MG63 (cell line): ENCODE measurements around the gene CDIP1. TPM values are rescaled to one million over a fixed set of nuclear protein-coding genes. Genes with fewer than 3 reads are reported as not detected.

ENCODE experiments used
- DNase-seq: peaks from one replicate; pipeline ENCODE4 v3.0.0-alpha.2; 2020
- H3K27me3 ChIP-seq: fragments of 250-450 bp; sonication (Bioruptor Pico); 2 replicates; pipeline ENCODE4 v1.5.1; 2020; ENCODE audit warnings: mild to moderate bottlenecking, moderate library complexity
- H3K36me3 ChIP-seq: fragments of 250-450 bp; sonication (Bioruptor Pico); 2 replicates; pipeline ENCODE4 v1.5.1; 2020; ENCODE audit warnings: mild to moderate bottlenecking, moderate library complexity
- H3K4me3 ChIP-seq: fragments of 250-450 bp; sonication (Bioruptor Pico); 2 replicates; pipeline ENCODE4 v1.5.1; 2020; ENCODE audit warnings: mild to moderate bottlenecking, moderate library complexity
- H3K9me3 ChIP-seq: fragments of 250-450 bp; sonication (Bioruptor Pico); 2 replicates; pipeline ENCODE4 v1.5.1; 2020; ENCODE audit warnings: mild to moderate bottlenecking, moderate library complexity
- total RNA-seq: library from RNA; depleted of rRNA; stranded (reverse); fragments of >200 nt; shearing (Covaris generic); gene quantifications from 2 replicates; pipeline ENCODE4 v1.2.3, GENCODE V29; 2014; ENCODE audit warnings: low replicate concordance

CDIP1 gene
- total RNA-seq, 1 experiment from 2014 or later, result 4.0 TPM

GRCh38 chr16:4556112-4556511 lies 17.5 kb upstream of the CDIP1 start, which contains the start of gene C16orf96:
Gene C16orf96, plus strand, starts transcription at chr16:4556340. Its CDS starts 150 bp downstream, at chr16:4556490.
- no peaks in the 10 kb centered on the region for H3K36me3 ChIP-seq
- DNase-seq, result no peak
- no peaks in the 10 kb centered on the region for H3K9me3 ChIP-seq

DNA sequence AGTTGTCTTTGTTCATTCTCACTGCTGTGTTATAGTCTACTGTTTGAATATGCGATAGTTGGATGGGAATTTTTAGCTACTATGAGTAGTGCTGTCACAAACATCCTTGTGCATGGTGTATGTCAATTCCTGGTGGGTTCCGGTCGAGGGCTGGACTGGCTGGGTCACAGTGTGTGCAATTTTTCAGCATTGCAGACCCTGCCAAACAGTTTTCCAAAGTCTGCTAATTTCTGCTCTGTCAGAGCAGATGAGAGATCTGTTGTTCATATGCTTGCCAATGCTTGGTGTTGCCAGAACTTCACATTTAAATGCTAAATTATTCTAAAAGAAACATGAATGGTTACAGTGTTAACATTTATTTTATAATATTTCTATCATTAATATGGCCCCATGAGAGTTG lies 14.0 kb upstream of the CDIP1 start:
- Histone ChIP-seq H3K4me3 (no peak overlapping the region), H3K36me3 (no peaks in the 10 kb centered on the region), H3K9me3 (no peaks in the 10 kb centered on the region), H3K27me3 (peaks cover 11% of the 10 kb centered on the region)
- DNase-seq, result no peak

More at GRCh38 chr16:4556112-4556511, 17.5 kb upstream of the CDIP1 start, which contains the start of gene C16orf96:
- Histone ChIP-seq H3K27me3 (peaks cover 11% of the 10 kb centered on the region), H3K4me3 (no peak within 1 kb of the TSS)

GRCh38 chr16:4550591-4550990 lies 12.0 kb upstream of the CDIP1 start:
- H3K36me3 ChIP-seq, result no peaks in the 10 kb centered on the region
- H3K4me3 ChIP-seq, result no peak overlapping the region
- DNase-seq, result peak; percentile 28
- H3K9me3 ChIP-seq, result no peaks in the 10 kb centered on the region
- H3K27me3 ChIP-seq, result peaks cover 11% of the 10 kb centered on the region

DNA sequence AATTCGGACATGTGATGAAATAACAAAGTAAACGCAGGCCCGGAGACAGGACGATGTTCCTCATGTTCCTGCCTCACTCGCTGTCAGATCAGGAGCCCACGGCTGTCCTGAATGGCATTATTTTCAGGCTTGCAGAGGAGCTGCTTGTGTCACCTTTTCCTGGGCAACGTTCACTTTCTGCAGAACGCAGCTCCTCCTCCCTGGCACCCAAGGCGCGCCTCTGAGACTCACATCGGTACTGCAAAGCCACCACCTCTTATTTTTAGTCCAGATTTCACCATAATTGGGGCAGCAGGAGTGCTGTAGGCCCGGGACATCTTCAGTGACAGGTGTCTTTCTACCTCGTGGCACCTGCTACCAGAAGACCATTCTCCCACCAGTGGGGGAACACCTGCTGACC lies 9.6 kb upstream of the CDIP1 start:
- DNase-seq, result no peak
- no peak overlapping the region for H3K4me3 ChIP-seq
- no peaks in the 10 kb centered on the region for H3K36me3 ChIP-seq
- no peaks in the 10 kb centered on the region for H3K9me3 ChIP-seq
- H3K27me3 ChIP-seq, result peaks cover 5% of the 10 kb centered on the region

DNA sequence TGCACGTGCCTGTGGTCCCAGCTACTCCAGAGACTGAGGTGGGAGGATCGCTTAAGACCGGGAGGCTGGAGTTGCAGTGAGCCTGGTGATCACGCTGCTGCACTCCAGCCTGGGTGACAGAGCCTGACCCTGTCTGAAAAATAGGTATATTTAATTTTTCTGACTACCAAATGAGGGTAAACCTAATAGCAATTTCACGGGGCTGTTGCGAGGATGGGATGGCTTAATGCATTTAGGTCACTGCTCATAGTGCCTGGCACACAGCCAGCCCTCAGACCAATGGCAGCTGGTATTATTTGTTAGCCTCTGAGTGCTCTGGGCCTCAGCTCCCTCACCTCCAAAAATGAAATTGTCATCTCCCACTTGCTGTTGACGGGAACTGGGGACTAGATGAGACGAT lies 5.9 kb upstream of the CDIP1 start:
- no peak overlapping the region for H3K4me3 ChIP-seq
- no peak for DNase-seq
- peaks cover 13% of the 10 kb centered on the region for H3K9me3 ChIP-seq
- H3K36me3 ChIP-seq, result no peaks in the 10 kb centered on the region
- H3K27me3 ChIP-seq, result no peaks in the 10 kb centered on the region

- no peaks in the 10 kb centered on the region for H3K27me3 ChIP-seq
- no peaks in the 10 kb centered on the region for H3K36me3 ChIP-seq
- no peak for DNase-seq
- peaks cover 20% of the 10 kb centered on the region for H3K9me3 ChIP-seq
- H3K4me3 ChIP-seq, result no peak overlapping the region
Measured at GRCh38 chr16:4539716-4540284, 1.2 kb upstream of the CDIP1 start.

GRCh38 chr16:4537376-4538343 lies 913 bp downstream of the CDIP1 start:
- peaks cover 20% of the 10 kb centered on the region for H3K9me3 ChIP-seq
- no peaks in the 10 kb centered on the region for H3K27me3 ChIP-seq
- H3K36me3 ChIP-seq, result no peaks in the 10 kb centered on the region
- peak overlapping the region; percentile 64 for H3K4me3 ChIP-seq
- peak; percentile 23 for DNase-seq

DNA sequence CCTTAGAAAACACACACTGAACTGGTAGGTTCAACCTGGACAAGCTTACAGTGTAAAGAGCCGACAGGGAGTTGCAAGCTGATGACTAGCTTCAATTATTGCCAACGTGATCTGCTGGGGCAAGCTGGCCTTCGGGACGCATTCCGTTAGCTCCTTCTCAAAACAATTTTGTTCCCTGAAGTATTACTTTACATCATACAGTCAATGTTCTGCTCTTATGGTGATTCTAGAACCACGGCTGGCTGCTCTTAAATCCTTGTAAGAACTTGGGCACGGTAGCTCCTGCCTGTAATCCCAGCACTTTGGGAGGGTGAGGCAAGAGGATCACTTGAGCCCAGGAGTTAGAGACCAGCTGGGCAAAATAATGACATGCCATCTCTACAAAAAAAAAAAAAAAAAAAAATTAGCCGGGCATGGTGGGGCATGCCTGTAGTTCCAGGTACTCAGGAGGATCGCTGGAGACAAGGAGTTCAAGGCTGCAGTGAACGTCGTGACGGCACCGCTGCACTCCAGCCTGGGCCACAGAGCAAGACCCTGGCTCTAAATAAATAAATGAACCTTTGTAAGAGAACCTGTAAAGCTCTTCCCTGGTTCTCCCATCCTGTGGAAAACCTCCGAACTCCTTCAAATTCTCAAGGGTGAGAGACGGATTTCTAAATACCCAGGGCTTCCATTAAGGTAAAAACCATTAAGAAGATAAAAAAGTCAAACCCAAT lies 2.0 kb downstream of the CDIP1 start:
- H3K9me3 ChIP-seq, result peaks cover 20% of the 10 kb centered on the region
- no peaks in the 10 kb centered on the region for H3K27me3 ChIP-seq
- no peaks in the 10 kb centered on the region for H3K36me3 ChIP-seq
- no peak for DNase-seq
- no peak overlapping the region for H3K4me3 ChIP-seq

- no peak for DNase-seq
- no peaks in the 10 kb centered on the region for H3K27me3 ChIP-seq
- H3K4me3 ChIP-seq, result no peak overlapping the region
- peaks cover 18% of the 10 kb centered on the region for H3K9me3 ChIP-seq
- no peaks in the 10 kb centered on the region for H3K36me3 ChIP-seq
Measured at GRCh38 chr16:4535627-4536108, 2.9 kb downstream of the CDIP1 start.

DNA sequence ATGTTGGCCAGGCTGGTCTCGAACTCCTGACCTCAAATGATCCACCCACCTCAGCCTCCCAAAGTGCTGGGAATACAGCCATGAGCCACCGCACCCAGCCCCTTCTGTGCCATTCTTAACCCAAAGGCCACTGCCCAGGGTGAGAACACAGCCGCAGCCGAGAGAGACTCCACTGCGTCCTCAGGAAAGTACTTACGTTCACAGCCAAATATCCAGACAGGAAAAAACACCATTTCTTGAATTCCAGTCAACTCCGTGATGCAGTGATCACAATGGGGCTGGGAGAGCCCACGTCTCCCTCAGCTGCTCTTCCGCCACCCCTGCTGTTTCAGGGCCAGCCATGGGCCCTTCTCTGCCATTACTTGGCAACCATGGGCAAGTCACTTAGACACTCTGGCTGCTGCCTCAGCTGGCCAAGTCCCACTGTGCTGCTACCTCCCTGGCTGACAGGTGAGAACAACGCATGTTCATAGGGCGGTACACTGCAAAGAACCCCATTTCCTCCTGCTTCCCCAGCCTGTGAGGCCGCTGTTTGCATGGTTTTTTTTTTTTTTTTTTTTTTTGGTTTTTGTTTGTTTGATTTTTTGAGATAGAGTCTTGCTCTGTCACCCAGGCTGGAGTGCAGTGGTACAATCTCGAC lies 4.3 kb downstream of the CDIP1 start:
- no peak for DNase-seq
- no peaks in the 10 kb centered on the region for H3K27me3 ChIP-seq
- H3K4me3 ChIP-seq, result no peak overlapping the region
- peaks cover 5% of the 10 kb centered on the region for H3K9me3 ChIP-seq
- no peaks in the 10 kb centered on the region for H3K36me3 ChIP-seq

DNA sequence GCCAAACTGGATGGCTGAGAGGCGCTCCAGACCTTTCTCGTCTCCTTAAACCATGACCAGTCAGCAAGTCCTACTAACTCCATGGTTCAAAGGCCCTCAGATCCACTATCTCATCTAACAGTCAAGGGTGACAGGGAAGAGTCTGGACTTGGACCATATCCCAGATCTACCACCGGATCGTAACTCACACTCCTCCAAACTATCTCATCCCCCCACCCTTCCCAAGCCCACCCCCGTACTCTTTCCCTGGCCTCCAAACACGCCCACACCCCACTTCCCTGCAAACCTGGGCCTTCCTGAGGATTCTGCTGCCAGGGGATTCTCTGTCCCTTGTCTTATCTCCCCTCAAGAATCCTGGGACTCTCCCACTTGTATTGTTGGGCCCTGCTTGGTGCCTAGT lies 5.1 kb downstream of the CDIP1 start:
- Histone ChIP-seq H3K27me3 (no peaks in the 10 kb centered on the region), H3K36me3 (no peaks in the 10 kb centered on the region), H3K9me3 (no peaks in the 10 kb centered on the region), H3K4me3 (no peak overlapping the region)
- no peak for DNase-seq

DNA sequence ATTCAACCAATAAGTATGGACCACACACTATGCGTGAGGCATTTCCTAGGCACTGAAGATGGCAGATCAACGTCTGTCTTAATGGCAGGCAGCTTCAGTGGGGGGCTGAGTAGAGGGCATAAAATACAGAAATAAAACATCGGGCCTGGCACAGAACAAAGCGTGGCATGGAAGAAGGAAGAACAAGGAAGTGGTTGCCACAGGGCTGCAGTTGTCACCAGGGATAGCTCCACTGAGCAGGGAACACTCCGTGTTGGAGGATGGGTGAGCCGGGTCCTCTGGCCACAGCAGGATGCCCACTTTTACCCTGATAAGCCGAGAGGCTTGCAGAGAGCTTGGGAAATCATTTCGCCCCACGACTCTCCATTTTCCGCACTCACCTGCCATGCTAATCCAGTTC lies 6.3 kb downstream of the CDIP1 start:
- no peak for DNase-seq
- Histone ChIP-seq H3K27me3 (no peaks in the 10 kb centered on the region), H3K36me3 (no peaks in the 10 kb centered on the region), H3K9me3 (no peaks in the 10 kb centered on the region), H3K4me3 (no peak overlapping the region)

DNA sequence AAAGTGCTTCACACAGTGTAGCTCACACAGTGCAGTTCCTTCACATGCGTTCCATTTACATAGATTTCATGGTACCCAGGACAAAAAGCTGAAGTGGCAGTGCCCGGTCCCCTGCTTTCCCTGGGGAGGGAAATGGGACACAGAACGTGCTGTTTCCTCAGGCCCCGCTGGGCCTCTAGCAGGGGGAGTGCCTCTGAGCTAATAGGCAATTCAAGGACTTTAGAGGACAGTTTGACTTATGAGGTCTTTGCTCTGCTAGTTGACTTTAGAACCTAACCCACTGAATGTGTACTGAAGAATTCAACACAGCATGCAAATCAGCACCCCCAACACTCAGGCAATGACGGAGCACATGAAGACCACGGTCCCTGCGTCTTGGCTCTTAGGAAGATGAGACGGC lies 6.8 kb downstream of the CDIP1 start:
- Histone ChIP-seq H3K36me3 (no peaks in the 10 kb centered on the region), H3K4me3 (no peak overlapping the region), H3K27me3 (no peaks in the 10 kb centered on the region), H3K9me3 (no peaks in the 10 kb centered on the region)
- no peak for DNase-seq

GRCh38 chr16:4529085-4530060 lies 9.2 kb downstream of the CDIP1 start:
- no peaks in the 10 kb centered on the region for H3K36me3 ChIP-seq
- H3K27me3 ChIP-seq, result no peaks in the 10 kb centered on the region
- H3K9me3 ChIP-seq, result no peaks in the 10 kb centered on the region
- H3K4me3 ChIP-seq, result no peak overlapping the region
- no peak for DNase-seq

GRCh38 chr16:4525634-4526277 lies 12.8 kb downstream of the CDIP1 start:
- Histone ChIP-seq H3K27me3 (no peaks in the 10 kb centered on the region), H3K36me3 (no peaks in the 10 kb centered on the region), H3K9me3 (no peaks in the 10 kb centered on the region), H3K4me3 (no peak overlapping the region)
- no peak for DNase-seq
